Sigmoid colon (tissue), 4 donors: ENCODE measurements around the gene KLK5.

Experiments
- EP300 ChIP-seq, 4 donors: sonication (generic); formaldehyde crosslinking; IDR thresholded peaks; one replicate each; pipeline ENCODE4 v1.6.1; 2017; ENCODE audit warnings: antibody characterized with exemption in 4 of 4
- TF ChIP-seq, protein P1 (sequence below), 4 experiments: fragments of 450-650 bp in 3 of 4; fragments of 200-600 bp in 1 of 4; IDR thresholded peaks; one replicate each; pipeline ENCODE4 v1.5.1; 2016 to 2019; ENCODE audit warnings: antibody characterized with exemption in 4 of 4, mild to moderate bottlenecking in 3 of 4, moderate library complexity in 2 of 4

DNA sequence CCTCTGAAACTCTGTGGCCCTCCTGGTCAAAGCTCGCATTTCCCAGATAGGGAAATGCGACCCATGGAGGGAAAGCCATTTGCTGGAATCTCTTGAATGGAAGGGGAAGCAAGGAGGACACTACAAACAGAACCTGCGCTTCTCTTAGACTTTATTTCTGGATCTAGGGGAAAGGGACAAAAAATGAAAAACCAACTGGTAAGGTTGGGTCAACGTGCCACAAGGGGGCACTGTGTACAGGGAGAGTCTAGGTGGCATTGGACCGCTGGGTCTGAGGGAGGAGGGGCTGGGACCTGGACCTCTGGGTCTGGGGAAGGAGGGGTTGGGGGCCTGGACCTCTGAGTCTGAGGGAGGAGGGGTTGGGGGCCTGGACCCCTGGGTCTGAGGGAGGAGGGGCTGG is 46.6 kb downstream of the KLK5 start:
- TF ChIP-seq, protein P1, sequence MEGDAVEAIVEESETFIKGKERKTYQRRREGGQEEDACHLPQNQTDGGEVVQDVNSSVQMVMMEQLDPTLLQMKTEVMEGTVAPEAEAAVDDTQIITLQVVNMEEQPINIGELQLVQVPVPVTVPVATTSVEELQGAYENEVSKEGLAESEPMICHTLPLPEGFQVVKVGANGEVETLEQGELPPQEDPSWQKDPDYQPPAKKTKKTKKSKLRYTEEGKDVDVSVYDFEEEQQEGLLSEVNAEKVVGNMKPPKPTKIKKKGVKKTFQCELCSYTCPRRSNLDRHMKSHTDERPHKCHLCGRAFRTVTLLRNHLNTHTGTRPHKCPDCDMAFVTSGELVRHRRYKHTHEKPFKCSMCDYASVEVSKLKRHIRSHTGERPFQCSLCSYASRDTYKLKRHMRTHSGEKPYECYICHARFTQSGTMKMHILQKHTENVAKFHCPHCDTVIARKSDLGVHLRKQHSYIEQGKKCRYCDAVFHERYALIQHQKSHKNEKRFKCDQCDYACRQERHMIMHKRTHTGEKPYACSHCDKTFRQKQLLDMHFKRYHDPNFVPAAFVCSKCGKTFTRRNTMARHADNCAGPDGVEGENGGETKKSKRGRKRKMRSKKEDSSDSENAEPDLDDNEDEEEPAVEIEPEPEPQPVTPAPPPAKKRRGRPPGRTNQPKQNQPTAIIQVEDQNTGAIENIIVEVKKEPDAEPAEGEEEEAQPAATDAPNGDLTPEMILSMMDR (IDR thresholded peaks at IDR 0.05): no peak
- no peak for TF ChIP-seq EP300 (IDR thresholded peaks at IDR 0.05)
